ENCODE data around the gene OBP2A.
"Not testable (repeated sequence)": the region's sequence is repeated elsewhere in the genome, so short reads cannot be mapped to it uniquely, and the experiment has no call there.

OBP2A gene
- total RNA-seq, result 0 reads per million in 4 donors

DNA sequence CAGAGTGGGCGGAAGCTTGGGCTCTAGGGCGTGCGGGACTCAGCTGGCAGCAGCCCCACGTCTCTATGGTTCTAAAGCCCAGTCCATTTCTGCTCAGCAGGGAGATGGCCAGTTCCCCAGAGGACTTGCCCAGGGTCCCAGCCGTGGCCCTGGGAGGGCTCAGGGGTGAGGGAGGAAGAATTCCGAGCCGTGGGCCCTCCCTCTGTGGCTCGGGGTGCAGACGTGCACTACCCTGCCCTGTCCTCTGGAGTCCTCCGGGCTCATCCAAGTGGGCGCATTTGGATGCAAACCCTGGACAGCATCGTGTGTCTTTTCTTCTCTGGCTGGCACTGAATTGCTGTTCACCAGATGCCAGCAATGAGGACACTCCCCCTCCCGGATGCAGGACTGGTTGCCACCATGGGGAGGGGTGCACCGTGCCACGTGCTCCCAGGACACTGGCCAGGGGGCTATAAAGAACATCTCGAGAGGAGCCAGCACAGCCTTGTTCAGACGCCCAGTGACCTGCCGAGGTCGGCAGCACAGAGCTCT is at the start of gene OBP2A:
Gene OBP2A (plus strand): TSS at position 481 of the 531 bp plus-strand sequence. CDS start 55 bp downstream, outside the sequence.
- not testable (repeated sequence) for DNase-seq

GRCh38 chr9:135498381-135499126 is 47.4 kb upstream of the OBP2A start:
- no peak for DNase-seq

- peak; percentile 73 to 86 (median 85) for DNase-seq
Measured at GRCh38 chr9:135499326-135500070, 46.4 kb upstream of the OBP2A start.

GRCh38 chr9:135500071-135500524 is 45.8 kb upstream of the OBP2A start:
- DNase-seq, result no peak

GRCh38 chr9:135500525-135501260 is 45.2 kb upstream of the OBP2A start, which contains the start of gene MRPS2:
TSS of gene MRPS2 (plus strand) at chr9:135500682. CDS start at chr9:135500711, 29 bp downstream.
- DNase-seq, result peak; percentile 63 to 86 (median 75)

- DNase-seq, result peak in 1 of 5 donors; percentile 23
Measured at GRCh38 chr9:135501261-135502167, 44.4 kb upstream of the OBP2A start.

GRCh38 chr9:135502168-135502872 is 43.6 kb upstream of the OBP2A start:
- no peak for DNase-seq

DNA sequence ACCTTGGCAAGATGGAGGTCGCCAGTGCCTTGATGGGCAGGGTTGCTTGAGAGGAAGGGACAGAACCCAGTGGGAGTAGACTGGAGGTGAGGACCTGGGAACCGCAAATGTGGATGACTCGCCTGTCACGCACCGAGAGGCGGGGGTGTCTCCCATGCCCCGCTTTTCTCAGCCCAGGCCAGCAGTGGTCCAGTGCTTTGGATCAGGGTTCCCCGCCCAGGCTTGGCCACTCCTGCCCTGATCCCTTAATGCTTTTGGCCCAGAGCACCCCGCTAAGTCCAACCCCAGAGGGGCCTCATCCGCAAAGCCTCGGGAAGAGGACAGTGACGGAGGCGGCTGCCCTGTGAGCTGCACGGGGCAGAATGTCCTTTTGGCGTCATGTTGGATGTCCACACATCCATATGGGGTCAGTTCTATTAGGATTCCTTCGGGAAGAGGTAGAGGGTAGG is 43.0 kb upstream of the OBP2A start:
- no peak for DNase-seq

- no peak for DNase-seq
Measured at GRCh38 chr9:135503371-135504261, 42.3 kb upstream of the OBP2A start.

- DNase-seq, result peak in 3 of 5 donors; percentile 35 to 48 (median 46)
Measured at GRCh38 chr9:135504262-135505243, 41.4 kb upstream of the OBP2A start.

- DNase-seq, result no peak
Measured at GRCh38 chr9:135505406-135506187, 40.3 kb upstream of the OBP2A start.

GRCh38 chr9:135506327-135507103 is 39.4 kb upstream of the OBP2A start:
- DNase-seq, result no peak

DNA sequence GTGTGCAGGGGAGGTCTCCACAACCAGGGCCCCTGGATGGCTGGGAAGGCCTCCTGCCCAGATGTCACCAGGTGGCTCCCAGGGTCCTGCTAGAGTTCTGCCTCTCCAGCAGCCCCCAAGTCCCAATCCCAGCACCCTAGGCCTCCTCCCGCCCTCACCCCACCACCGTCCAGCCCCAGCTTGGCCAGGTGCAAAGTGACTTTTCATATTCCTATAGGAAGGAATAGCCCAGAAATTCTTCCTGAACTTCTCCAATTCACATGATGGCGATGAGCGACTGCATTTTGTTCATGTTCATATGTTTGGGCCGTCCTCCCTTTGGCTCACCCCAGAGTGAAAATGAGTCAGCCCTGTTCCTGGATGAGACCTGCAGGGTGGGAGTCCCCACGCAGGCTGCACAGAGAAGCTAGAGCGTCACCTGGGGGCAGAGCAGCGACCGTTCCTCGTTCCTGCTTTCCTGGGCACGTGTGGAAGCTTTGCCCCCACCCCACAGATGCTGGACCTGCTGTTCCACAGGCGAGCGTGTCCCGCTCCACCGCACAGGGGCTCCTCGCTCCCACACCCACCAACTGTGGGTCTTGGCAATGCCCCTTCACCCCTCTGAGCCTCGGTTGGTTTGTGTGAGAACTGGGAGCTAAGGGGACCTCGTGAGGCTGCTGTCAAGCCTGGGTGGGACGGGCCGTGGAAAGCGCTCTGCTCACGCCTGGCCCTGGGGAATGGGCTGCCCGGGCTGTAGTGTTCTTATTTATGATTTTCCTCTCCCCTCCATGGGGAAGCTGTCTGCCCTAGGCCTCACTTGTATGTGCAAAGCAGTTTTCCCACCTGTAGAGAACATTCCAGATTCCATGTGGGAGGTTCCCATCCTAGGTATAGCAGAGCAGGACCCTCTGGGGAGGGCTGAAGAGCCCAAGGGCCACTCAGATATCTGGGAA is 38.6 kb upstream of the OBP2A start:
- DNase-seq, result no peak

DNA sequence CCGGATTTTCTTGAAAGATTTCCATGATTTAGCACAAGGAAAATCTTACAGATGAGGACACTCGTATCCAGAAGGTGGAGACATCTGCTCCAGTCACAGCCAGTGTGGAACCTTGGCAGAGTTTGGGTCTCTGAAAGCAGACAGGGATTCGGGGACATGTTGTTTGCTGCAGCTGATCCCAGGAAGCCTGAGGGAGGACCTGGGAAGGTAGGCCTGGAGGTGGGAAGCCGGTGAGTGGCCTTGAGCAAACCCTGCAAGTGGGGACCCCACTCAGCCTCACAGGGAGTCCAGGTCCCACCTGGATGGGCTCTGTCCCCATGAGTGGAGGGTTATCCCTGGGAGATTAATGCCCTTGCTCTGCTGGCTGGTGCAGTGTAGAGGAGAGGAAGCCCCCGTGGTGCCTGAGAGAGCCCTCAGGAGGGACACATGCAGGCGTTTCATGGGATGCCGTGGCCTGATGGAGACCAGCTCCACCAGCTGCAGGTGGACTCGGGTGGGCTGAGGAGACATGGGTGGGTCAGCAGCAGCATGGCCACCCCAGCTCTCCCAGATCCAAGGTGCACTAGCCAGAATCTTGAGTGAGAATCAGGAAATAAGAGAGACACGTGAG is 37.6 kb upstream of the OBP2A start:
- no peak for DNase-seq

GRCh38 chr9:135509458-135509857 is 36.5 kb upstream of the OBP2A start:
- DNase-seq, result no peak
